NCI-H1436 treated with DMSO at 0.1 percent for 48 hours (cell line): ENCODE measurements around the gene SNAPC4.

ENCODE experiments used
- DNase-seq: peaks from one replicate; lab custom pipeline; 2025; lab: John Stamatoyannopoulos, UW

Gene SNAPC4

DNA sequence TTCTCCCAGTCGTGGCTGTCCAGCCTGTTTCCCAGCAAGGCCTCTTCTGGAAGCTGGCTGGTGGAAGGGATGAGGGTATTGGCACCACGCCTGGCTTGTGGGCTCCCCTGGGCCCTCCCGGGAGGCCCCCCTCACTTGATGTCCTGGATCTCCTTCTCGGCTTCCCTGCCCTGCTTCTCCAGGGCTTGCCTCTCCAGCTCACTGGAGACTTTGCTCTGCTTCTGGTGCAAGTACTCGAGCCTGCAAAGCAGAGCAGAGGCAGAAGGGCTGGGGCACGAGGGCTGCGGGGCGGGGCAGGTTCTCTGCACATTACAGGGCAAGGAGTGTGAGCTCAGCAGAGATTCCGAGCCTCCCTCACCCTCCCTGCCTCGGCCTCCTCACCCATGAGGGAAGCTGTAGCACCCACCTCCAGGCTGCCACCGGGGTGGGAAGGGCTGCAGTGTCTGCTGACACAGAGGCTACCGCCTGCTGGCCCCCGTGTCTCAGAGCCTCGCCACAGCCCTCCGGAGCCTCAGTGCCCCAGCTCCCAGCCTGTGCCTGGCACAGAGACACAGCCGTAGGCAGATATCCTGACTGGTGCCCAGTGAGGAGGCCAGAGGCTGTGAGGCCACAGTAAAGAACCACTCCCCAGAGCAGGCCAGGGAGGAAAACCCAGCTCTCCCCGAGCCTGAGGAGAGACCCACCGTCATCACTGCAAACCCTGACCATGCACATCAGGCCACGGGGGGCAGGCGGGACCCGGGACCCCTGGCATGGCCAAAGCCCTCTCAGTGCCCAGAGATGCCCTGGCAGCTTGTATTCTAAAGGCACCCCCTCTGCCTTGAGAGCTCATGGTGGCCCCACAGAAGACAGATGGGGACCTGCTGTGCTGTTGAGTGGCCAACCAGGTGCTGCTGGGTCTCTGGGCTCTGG, 7.2 kb downstream of the SNAPC4 start:
- DNase-seq, result no peak

DNA sequence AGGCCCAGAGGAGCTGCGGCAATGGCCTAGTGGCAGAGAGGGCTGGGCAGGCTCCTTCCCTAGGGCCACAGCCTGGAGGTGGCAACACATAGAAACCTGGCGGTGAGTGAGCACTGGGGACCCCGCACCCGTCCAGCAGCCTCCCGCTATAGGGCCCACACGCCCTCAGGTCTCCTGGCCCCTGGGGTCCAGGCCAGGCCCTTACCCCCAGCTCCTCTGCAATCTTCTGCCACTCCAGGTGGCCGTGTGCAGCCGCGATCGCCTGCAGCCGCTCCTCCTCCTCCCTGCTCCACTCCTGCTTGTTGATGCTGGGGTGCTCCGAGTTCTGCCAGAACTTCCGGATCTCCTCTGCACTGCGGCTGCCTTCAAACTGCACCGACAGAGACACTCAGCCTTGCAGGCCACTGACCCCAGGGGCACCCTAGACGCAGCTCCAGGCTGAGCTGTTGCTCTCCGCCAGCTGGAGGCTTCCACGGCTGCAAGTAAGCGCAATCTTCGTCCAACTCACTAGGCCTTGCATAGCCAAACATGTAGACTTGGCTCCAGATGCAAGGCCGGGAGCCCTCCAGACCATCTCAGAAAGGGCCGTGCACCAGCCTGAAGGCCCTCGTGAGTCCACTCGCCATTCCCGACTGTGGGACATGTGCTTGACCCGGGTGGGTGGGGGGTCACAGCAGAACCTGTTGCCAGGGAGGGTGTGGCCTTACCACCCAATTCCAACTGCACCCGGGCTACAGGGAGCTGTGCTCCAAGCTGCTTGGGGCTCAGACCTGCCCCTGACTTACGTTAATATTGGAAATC, 8.0 kb downstream of the SNAPC4 start:
- no peak for DNase-seq

DNA sequence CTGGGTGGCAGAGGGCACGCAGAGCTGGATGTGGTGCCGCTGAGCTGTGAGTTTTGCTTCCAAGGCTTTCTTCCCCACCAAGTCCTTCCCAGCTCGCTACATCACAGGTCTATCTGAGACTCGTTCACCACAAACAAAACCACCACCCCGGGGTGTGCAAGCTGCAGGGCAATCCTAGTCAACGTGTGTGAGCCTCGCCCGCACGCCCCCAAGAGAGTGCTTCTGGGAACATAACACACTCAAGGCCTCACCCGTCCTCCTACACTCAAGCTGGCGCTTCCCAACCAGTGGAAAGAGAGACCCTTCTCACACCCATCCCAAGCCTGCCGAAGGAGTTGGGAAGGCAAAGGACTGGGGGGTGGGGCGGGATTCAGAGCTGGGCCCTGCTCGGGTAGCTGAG, 10.6 kb downstream of the SNAPC4 start:
- no peak for DNase-seq

DNA sequence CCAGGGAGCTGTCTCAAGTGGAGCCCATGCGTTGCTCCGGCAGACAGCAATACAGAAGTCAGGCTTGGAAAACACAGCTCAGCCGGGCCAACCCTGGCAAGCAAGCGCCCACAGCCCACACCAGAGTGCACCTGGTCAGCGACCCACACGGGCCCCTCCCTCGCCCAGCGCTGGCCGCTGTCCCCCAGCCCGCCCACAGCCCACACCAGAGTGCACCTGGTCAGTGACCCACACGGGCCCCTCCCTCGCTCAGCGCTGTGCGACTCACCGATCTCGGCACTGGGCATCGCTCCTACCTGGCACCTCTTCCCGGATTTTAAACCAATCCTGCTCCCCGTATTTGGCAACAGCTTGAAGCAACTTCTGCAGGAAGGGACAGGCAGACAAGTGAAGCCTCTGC, 12.8 kb downstream of the SNAPC4 start:
- DNase-seq, result no peak

- no peak for DNase-seq
These were observed 14.0 kb downstream of the SNAPC4 start for GRCh38 chr9:136386018-136386417.

- DNase-seq, result no peak
These were observed 15.0 kb downstream of the SNAPC4 start for GRCh38 chr9:136385015-136385414.

GRCh38 chr9:136383436-136383835, 16.5 kb downstream of the SNAPC4 start:
- no peak for DNase-seq

- DNase-seq, result no peak
These were observed 17.9 kb downstream of the SNAPC4 start for GRCh38 chr9:136381966-136382513.

GRCh38 chr9:136381311-136381710, 18.7 kb downstream of the SNAPC4 start:
- DNase-seq, result no peak

- DNase-seq, result no peak
These were observed 19.6 kb downstream of the SNAPC4 start for GRCh38 chr9:136380381-136380780.

DNA sequence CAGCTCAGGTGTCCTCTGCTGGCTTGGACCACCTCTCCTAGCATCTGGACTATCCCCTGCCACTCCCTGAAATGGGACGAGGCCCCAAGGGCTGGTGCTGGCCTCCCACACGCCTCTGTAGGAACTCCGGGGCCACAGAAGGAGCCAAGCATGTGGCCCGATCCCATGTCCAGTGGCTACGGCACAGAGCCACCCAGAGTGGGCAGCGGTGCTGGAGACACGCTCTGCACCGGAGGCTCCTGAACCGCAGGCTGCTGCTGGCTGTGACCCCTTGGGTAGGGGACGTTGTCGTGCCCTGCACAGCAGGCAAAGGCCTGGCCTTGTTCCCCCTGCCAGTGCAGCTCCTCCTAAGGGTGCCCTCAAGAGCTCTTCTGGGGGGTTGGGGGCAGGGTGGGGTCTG, 20.1 kb downstream of the SNAPC4 start:
- no peak for DNase-seq

DNA sequence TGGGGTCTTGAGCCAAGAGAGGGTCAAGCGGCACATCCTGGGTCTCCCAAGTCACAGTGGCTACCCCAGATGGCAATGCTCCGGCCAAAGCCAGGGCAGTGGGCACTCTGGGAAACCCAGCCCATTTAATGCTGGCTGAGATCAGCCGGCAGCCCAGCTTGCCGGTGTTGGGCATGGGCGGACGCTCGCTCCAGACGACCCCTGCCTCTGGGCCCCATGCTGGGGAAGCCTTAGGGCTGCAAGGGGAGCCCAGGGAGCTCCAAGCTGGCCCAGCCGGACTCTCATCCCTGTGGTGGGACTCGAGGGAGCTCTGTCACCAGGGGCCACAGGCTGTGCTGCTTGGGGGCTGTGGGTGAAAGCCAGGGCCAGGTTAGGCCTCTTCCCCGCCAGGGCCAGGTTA, 20.6 kb downstream of the SNAPC4 start:
- no peak for DNase-seq

DNA sequence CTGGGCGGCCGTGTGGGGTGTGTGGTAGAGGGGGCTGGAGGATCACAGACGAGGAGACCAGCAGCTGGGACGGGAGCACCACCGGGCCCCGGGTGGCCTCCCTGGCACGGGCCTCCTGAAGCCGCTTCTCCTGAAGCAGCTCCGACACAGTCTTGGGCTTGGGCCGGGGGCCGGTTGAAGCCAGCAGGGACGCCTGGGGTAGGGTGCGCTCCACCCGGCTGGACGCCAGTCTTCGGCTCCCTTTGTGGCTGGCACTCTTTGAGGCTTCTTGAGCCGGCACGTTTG, 21.0 kb downstream of the SNAPC4 start:
- no peak for DNase-seq

DNA sequence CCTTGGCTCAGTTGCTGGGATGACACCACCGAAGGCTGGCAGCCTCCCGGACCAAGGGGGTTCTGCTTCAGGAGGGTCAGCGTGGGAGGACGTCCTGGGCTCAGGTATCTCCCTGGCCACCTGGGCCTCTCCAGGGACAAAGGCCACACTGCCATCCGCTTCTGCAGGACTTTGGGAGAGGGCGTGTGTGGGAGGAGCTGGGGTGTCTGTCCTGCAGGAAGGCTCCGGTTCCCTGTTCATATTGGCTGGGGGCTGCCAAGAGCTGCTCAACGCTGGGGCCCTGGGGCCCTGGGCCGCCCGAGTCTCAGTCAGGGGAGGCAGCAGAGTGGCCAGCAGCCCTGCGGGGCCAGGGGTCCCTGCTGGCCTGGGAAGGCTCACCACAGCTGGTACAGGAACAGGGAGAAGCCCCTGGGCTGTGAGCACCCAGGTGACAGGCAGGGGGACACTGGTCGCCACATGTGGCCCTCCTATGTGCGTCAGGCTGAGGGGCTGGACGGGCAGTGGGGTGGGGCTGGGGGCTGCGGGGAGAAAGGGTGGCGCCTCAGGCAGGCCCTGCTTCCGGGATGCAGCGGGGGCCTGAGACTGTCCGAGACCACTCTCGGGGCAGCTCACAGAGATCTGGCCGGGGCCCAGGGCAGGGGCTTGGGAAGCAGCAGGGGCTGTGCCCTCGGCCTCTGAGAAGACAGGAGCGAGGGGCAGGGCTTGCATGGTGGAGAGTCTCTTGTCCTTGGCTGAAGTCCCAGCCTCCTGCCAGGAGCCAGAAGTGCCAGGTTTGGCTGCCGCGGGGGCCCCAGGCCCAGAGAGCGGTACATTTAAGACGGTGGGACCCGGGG, 21.6 kb downstream of the SNAPC4 start:
- no peak for DNase-seq

- no peak for DNase-seq
These were observed 22.4 kb downstream of the SNAPC4 start for GRCh38 chr9:136377341-136378169.

GRCh38 chr9:136376457-136376856, 23.5 kb downstream of the SNAPC4 start:
- DNase-seq, result no peak

- no peak for DNase-seq
These were observed 24.9 kb downstream of the SNAPC4 start for GRCh38 chr9:136375096-136375495.

DNA sequence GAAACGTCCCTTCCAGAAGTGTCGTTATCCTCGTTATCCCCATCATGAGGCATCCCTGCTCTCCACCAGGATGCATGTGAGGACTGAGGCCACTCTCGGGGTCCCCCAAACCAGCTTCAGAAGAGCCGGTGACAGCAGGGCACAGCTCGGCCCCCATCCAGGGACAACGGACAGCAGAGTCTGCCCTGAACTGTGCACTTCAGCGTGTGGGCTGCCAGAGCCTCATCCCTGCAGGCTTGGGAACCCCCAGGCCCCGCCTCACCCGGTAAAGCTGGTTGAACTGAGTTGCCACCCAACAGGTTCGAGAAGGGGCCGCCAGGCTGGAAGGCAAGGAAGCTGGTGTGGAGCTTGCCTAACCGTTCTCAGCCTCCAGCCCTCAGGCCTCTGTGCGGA, 25.8 kb downstream of the SNAPC4 start:
- no peak for DNase-seq

DNA sequence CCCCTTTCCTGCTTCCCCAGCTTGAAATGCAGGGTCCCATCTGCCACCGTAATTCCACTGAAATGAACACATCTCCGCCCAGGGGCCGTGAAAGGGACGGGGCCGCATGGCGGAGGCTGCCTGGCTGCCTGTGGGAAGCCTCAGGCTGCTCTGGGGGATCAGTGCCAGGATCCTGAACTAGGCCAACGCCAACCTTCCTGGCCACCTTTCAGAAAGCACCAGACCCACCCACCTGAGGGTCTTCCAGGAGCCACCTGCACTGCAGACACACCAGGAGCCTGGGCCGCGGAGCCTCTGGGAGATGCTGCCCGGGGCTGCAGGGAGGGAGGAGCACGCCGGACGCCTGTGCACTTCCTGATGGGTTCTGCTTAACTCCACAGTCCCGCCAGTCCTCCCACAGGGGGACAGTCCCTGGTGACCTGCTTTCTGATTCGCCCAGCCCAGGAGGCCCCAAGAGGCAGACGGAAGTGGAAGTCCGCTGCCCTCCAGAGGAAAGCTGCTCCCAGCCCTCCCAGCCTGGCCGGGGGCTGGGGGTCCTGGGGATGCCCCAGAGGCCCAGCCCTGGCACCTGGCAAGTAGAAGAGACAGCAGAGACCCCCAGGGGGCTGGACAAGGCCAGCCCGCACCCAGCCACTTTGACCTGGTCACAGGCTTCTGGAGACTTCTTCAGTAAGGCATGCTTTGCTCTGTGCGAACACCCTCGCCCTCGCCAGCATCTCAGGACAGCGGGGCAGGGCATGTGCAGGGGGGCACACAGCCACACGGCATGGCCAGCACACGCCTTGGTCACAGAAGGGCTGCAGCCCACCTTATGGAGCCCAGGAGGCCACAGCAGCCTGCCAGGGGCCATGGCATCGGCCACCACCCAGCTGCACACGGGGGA, 26.4 kb downstream of the SNAPC4 start, which contains the start of gene CARD9:
CARD9 (minus strand) TSS at position 370 of the 883 bp plus-strand sequence. CDS start 1,591 bp downstream, outside the sequence.
- no peak for DNase-seq
